ENCODE measurements around the gene TRAPPC3. TPM values are rescaled to one million over a fixed set of nuclear protein-coding genes. Genes with fewer than 3 reads are reported as not detected.

The TRAPPC3 gene
- total RNA-seq, 1 experiment from 2014 or later = 98.7 TPM

- in situ Hi-C loops (cut with HindIII; ENCODE audit: low pct_unique_long_range_greater_than_20kb, low sequenced_read_pairs) (no loop called here), intact Hi-C loops (cut with micrococcal nuclease; ENCODE audit: unreplicated experiment) (no loop called here)
Observed at GRCh38 chr1:36143424-36143823, 5.9 kb downstream of the TRAPPC3 start.

GRCh38 chr1:36142121-36142520 is 7.2 kb downstream of the TRAPPC3 start:
- CTCF ChIA-PET = interaction anchor here (0.6 kb wide), 1 partner anchor 43 kb away, joined by 4 read pairs; no protein-coding TSS in a partner anchor
- in situ Hi-C loops (cut with HindIII; ENCODE audit: low pct_unique_long_range_greater_than_20kb, low sequenced_read_pairs) = no loop called here

More at GRCh38 chr1:36143424-36143823, 5.9 kb downstream of the TRAPPC3 start:
- POLR2A ChIA-PET = no interaction called here
- Histone ChIP-seq H3K36me3 (ENCODE audit: control insufficient read depth, insufficient read depth, low read length) (peaks cover 5% of the 10 kb centered on the region), H3K27me3 (ENCODE audit: control insufficient read depth, insufficient read depth, low read length) (no peaks in the 10 kb centered on the region), H3K4me1 (ENCODE audit: control insufficient read depth, insufficient read depth, low read length) (no peaks in the 10 kb centered on the region), H3K27ac (ENCODE audit: low read length) (no peak overlapping the region), H3K4me3 (ENCODE audit: low read depth in 2 of 2, low read length in 2 of 2) (no peak overlapping the region), H3K9me3 (ENCODE audit: control insufficient read depth, insufficient read depth, low read depth, low read length) (no peaks in the 10 kb centered on the region)
- BruUV-seq (replicated peaks) = no TSS peak
- no peak for DNase-seq (ENCODE audit: low read depth, low spot score)
- CTCF ChIA-PET = no interaction called here
- no peak for TF ChIP-seq SIN3A (IDR thresholded peaks at IDR 0.05; ENCODE audit: borderline replicate concordance, insufficient read depth, low read depth, low read length)
- TF ChIP-seq TCF7L2 (IDR thresholded peaks at IDR 0.05; ENCODE audit: low read depth, low read length) = no peak
- no peak for TF ChIP-seq POLR2AphosphoS5 (IDR thresholded peaks at IDR 0.05; ENCODE audit: low read depth, low read length)
- TF ChIP-seq, protein P1, sequence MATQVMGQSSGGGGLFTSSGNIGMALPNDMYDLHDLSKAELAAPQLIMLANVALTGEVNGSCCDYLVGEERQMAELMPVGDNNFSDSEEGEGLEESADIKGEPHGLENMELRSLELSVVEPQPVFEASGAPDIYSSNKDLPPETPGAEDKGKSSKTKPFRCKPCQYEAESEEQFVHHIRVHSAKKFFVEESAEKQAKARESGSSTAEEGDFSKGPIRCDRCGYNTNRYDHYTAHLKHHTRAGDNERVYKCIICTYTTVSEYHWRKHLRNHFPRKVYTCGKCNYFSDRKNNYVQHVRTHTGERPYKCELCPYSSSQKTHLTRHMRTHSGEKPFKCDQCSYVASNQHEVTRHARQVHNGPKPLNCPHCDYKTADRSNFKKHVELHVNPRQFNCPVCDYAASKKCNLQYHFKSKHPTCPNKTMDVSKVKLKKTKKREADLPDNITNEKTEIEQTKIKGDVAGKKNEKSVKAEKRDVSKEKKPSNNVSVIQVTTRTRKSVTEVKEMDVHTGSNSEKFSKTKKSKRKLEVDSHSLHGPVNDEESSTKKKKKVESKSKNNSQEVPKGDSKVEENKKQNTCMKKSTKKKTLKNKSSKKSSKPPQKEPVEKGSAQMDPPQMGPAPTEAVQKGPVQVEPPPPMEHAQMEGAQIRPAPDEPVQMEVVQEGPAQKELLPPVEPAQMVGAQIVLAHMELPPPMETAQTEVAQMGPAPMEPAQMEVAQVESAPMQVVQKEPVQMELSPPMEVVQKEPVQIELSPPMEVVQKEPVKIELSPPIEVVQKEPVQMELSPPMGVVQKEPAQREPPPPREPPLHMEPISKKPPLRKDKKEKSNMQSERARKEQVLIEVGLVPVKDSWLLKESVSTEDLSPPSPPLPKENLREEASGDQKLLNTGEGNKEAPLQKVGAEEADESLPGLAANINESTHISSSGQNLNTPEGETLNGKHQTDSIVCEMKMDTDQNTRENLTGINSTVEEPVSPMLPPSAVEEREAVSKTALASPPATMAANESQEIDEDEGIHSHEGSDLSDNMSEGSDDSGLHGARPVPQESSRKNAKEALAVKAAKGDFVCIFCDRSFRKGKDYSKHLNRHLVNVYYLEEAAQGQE (IDR thresholded peaks at IDR 0.05; ENCODE audit: insufficient read depth in 1 of 2, low read depth in 2 of 2, low read length in 1 of 2) = no peak
- TF ChIP-seq, protein P2, sequence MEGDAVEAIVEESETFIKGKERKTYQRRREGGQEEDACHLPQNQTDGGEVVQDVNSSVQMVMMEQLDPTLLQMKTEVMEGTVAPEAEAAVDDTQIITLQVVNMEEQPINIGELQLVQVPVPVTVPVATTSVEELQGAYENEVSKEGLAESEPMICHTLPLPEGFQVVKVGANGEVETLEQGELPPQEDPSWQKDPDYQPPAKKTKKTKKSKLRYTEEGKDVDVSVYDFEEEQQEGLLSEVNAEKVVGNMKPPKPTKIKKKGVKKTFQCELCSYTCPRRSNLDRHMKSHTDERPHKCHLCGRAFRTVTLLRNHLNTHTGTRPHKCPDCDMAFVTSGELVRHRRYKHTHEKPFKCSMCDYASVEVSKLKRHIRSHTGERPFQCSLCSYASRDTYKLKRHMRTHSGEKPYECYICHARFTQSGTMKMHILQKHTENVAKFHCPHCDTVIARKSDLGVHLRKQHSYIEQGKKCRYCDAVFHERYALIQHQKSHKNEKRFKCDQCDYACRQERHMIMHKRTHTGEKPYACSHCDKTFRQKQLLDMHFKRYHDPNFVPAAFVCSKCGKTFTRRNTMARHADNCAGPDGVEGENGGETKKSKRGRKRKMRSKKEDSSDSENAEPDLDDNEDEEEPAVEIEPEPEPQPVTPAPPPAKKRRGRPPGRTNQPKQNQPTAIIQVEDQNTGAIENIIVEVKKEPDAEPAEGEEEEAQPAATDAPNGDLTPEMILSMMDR (IDR thresholded peaks at IDR 0.05) = no peak
- ATAC-seq = no peak

More at GRCh38 chr1:36142121-36142520, 7.2 kb downstream of the TRAPPC3 start:
- H3K4me1 ChIP-seq (ENCODE audit: control insufficient read depth, insufficient read depth, low read length) = no peaks in the 10 kb centered on the region
- H3K27me3 ChIP-seq (ENCODE audit: control insufficient read depth, insufficient read depth, low read length) = no peaks in the 10 kb centered on the region
- BruUV-seq (replicated peaks) = no TSS peak
- H3K36me3 ChIP-seq (ENCODE audit: control insufficient read depth, insufficient read depth, low read length) = peaks cover 16% of the 10 kb centered on the region
- POLR2A ChIA-PET = interaction anchor here (0.6 kb wide), 2 partner anchors 185 to 1329 kb away, joined by 3 to 7 read pairs; no protein-coding TSS in a partner anchor
- intact Hi-C loops (cut with micrococcal nuclease; ENCODE audit: unreplicated experiment) = no loop called here
- no peak overlapping the region for H3K27ac ChIP-seq (ENCODE audit: low read length)
- ATAC-seq (no peak), DNase-seq (ENCODE audit: low read depth, low spot score) (no peak)
- H3K4me3 ChIP-seq (ENCODE audit: low read depth in 2 of 2, low read length in 2 of 2) = no peak overlapping the region
- H3K9me3 ChIP-seq (ENCODE audit: control insufficient read depth, insufficient read depth, low read depth, low read length) = no peaks in the 10 kb centered on the region
- TF ChIP-seq SIN3A (IDR thresholded peaks at IDR 0.05; ENCODE audit: borderline replicate concordance, insufficient read depth, low read depth, low read length) (no peak), POLR2AphosphoS5 (IDR thresholded peaks at IDR 0.05; ENCODE audit: low read depth, low read length) (no peak), TCF7L2 (IDR thresholded peaks at IDR 0.05; ENCODE audit: low read depth, low read length) (no peak)
- TF ChIP-seq, protein P1 (IDR thresholded peaks at IDR 0.05; ENCODE audit: insufficient read depth in 1 of 2, low read depth in 2 of 2, low read length in 1 of 2) = no peak
- TF ChIP-seq, protein P2 (IDR thresholded peaks at IDR 0.05) = no peak
